Measurements from ENCODE around the gene SPOCK1.
"Not testable (repeated sequence)": the region's sequence is repeated elsewhere in the genome, so short reads cannot be mapped to it uniquely, and the experiment has no call there.

The SPOCK1 gene

GRCh38 chr5:137273511-137273910 is 225.6 kb downstream of the SPOCK1 start:
- Mint-ChIP-seq H3K27ac (no peak overlapping the region), H3K27me3 (peaks cover 4 to 8% of the 10 kb centered on the region in 2 donors), H3K4me3 (no peak overlapping the region), H3K9me3 (no peaks in the 10 kb centered on the region), H3K36me3 (no peaks in the 10 kb centered on the region), H3K4me1 (no peaks in the 10 kb centered on the region)
- DNase-seq (no peak), ATAC-seq (replicated peaks) (no peak)

GRCh38 chr5:137272831-137273230 is 226.3 kb downstream of the SPOCK1 start:
- no peak overlapping the region for H3K4me3 Mint-ChIP-seq
- H3K27me3 Mint-ChIP-seq: peaks cover 4 to 10% of the 10 kb centered on the region in 2 donors
- no peaks in the 10 kb centered on the region for H3K4me1 Mint-ChIP-seq
- no peak overlapping the region for H3K27ac Mint-ChIP-seq
- DNase-seq (no peak), ATAC-seq (replicated peaks) (no peak)
- H3K36me3 Mint-ChIP-seq: no peaks in the 10 kb centered on the region
- no peaks in the 10 kb centered on the region for H3K9me3 Mint-ChIP-seq

DNA sequence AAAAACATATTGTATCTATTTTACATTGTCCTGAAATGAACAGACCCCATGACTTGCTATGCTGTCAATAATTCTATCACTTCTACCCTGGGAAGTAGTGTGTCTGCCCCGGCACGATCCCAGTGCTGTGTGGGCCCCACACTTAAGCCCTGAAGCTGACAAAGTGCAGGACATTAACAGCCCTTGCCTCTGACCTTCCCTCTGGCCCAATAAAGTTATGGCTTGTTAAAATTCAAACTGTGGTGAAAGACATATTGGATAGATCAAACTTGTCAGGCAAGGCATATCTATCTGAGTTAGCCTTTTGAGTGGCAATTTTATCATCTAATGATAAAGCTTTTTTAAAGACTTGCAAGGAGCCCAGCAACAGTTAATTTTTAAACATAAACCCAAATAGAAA is 229.2 kb downstream of the SPOCK1 start:
- Mint-ChIP-seq H3K36me3 (no peaks in the 10 kb centered on the region), H3K4me1 (no peaks in the 10 kb centered on the region), H3K9me3 (no peaks in the 10 kb centered on the region), H3K27ac (no peak overlapping the region), H3K4me3 (no peak overlapping the region), H3K27me3 (peaks cover 0 to 24% of the 10 kb centered on the region in 2 donors)
- no peak for DNase-seq
- ATAC-seq (replicated peaks): no peak

GRCh38 chr5:137269274-137269673 is 229.9 kb downstream of the SPOCK1 start:
- Mint-ChIP-seq H3K4me1 (no peaks in the 10 kb centered on the region), H3K27ac (no peak overlapping the region), H3K9me3 (no peaks in the 10 kb centered on the region), H3K36me3 (no peaks in the 10 kb centered on the region), H3K27me3 (peaks cover 4 to 24% of the 10 kb centered on the region in 2 donors), H3K4me3 (no peak overlapping the region)
- ATAC-seq (replicated peaks): no peak
- DNase-seq: no peak

GRCh38 chr5:137268646-137269045 is 230.5 kb downstream of the SPOCK1 start:
- no peak overlapping the region for H3K4me3 Mint-ChIP-seq
- H3K9me3 Mint-ChIP-seq: no peaks in the 10 kb centered on the region
- H3K27ac Mint-ChIP-seq: no peak overlapping the region
- H3K36me3 Mint-ChIP-seq: no peaks in the 10 kb centered on the region
- H3K27me3 Mint-ChIP-seq: peaks cover 6 to 24% of the 10 kb centered on the region in 2 donors
- no peaks in the 10 kb centered on the region for H3K4me1 Mint-ChIP-seq
- no peak for ATAC-seq (replicated peaks)
- DNase-seq: no peak

GRCh38 chr5:137266186-137266585 is 232.9 kb downstream of the SPOCK1 start:
- Mint-ChIP-seq H3K27ac (no peak overlapping the region), H3K4me3 (no peak overlapping the region), H3K36me3 (no peaks in the 10 kb centered on the region), H3K27me3 (peaks cover 6 to 24% of the 10 kb centered on the region in 2 donors), H3K9me3 (no peaks in the 10 kb centered on the region), H3K4me1 (no peaks in the 10 kb centered on the region)
- DNase-seq (no peak), ATAC-seq (replicated peaks) (no peak)

DNA sequence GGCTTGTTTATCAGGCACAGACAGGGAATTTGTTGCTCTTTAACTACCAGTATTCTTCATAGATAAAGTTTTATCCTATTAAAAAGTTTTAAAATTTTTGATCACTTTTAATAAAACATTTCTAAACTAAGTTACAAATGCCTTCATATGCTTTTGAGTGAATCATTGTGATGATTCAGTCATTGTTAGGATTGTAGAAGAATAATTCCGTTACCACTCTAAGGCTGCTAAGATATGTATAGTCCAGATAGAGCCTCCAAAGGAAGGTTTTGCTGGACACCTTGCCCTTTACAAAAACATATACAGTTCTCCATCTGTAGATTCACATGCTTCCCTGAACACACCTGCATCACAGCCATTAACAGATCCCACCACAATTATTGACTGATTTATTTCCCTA is 233.7 kb downstream of the SPOCK1 start:
- no peak overlapping the region for H3K4me3 Mint-ChIP-seq
- H3K27ac Mint-ChIP-seq: no peak overlapping the region
- peaks cover 6 to 24% of the 10 kb centered on the region in 2 donors for H3K27me3 Mint-ChIP-seq
- DNase-seq (no peak), ATAC-seq (replicated peaks) (no peak)
- H3K9me3 Mint-ChIP-seq: no peaks in the 10 kb centered on the region
- H3K4me1 Mint-ChIP-seq: no peaks in the 10 kb centered on the region
- no peaks in the 10 kb centered on the region for H3K36me3 Mint-ChIP-seq

DNA sequence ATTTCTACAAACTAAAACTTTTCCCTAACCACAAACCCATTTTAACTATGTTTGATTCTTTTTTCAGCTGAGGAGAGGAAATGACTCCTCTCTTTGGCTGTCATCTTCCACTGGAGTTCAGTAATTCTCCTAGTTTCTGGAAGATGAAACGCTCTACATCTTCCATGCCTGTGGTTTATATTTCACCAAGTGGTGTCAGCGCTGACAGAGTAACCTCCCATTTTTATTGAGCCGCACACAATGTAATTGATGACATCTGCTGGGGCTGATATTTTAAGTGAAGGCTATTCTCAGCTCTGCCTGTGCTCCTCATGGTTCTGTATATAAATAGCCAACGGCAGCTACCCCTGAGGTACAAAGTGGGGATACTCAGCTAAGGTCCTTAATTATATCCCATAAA is 234.6 kb downstream of the SPOCK1 start:
- DNase-seq: no peak
- peaks cover 6 to 20% of the 10 kb centered on the region in 2 donors for H3K27me3 Mint-ChIP-seq
- H3K36me3 Mint-ChIP-seq: no peaks in the 10 kb centered on the region
- no peak for ATAC-seq (replicated peaks)
- H3K9me3 Mint-ChIP-seq: no peaks in the 10 kb centered on the region
- no peaks in the 10 kb centered on the region for H3K4me1 Mint-ChIP-seq
- H3K4me3 Mint-ChIP-seq: no peak overlapping the region
- H3K27ac Mint-ChIP-seq: no peak overlapping the region

- Mint-ChIP-seq H3K4me1 (no peaks in the 10 kb centered on the region), H3K4me3 (no peak overlapping the region), H3K27ac (no peak overlapping the region), H3K36me3 (no peaks in the 10 kb centered on the region), H3K9me3 (peaks cover 0 to 2% of the 10 kb centered on the region in 2 donors), H3K27me3 (peaks cover 6 to 15% of the 10 kb centered on the region in 2 donors)
- DNase-seq: no peak
- no peak for ATAC-seq (replicated peaks)
These were observed 235.1 kb downstream of the SPOCK1 start for GRCh38 chr5:137264041-137264440.

- ATAC-seq (replicated peaks) (no peak), DNase-seq (no peak)
- peaks cover 6 to 15% of the 10 kb centered on the region in 2 donors for H3K27me3 Mint-ChIP-seq
- peaks cover 0 to 4% of the 10 kb centered on the region in 2 donors for H3K9me3 Mint-ChIP-seq
- no peaks in the 10 kb centered on the region for H3K4me1 Mint-ChIP-seq
- H3K36me3 Mint-ChIP-seq: no peaks in the 10 kb centered on the region
- no peak overlapping the region for H3K4me3 Mint-ChIP-seq
- no peak overlapping the region for H3K27ac Mint-ChIP-seq
These were observed 235.6 kb downstream of the SPOCK1 start for GRCh38 chr5:137263371-137264005.

GRCh38 chr5:137262818-137263217 is 236.3 kb downstream of the SPOCK1 start:
- no peaks in the 10 kb centered on the region for H3K36me3 Mint-ChIP-seq
- H3K4me3 Mint-ChIP-seq: no peak overlapping the region
- no peak overlapping the region for H3K27ac Mint-ChIP-seq
- ATAC-seq (replicated peaks) (no peak), DNase-seq (no peak)
- peaks cover 0 to 4% of the 10 kb centered on the region in 2 donors for H3K9me3 Mint-ChIP-seq
- peaks cover 6 to 14% of the 10 kb centered on the region in 2 donors for H3K27me3 Mint-ChIP-seq
- H3K4me1 Mint-ChIP-seq: no peaks in the 10 kb centered on the region

DNA sequence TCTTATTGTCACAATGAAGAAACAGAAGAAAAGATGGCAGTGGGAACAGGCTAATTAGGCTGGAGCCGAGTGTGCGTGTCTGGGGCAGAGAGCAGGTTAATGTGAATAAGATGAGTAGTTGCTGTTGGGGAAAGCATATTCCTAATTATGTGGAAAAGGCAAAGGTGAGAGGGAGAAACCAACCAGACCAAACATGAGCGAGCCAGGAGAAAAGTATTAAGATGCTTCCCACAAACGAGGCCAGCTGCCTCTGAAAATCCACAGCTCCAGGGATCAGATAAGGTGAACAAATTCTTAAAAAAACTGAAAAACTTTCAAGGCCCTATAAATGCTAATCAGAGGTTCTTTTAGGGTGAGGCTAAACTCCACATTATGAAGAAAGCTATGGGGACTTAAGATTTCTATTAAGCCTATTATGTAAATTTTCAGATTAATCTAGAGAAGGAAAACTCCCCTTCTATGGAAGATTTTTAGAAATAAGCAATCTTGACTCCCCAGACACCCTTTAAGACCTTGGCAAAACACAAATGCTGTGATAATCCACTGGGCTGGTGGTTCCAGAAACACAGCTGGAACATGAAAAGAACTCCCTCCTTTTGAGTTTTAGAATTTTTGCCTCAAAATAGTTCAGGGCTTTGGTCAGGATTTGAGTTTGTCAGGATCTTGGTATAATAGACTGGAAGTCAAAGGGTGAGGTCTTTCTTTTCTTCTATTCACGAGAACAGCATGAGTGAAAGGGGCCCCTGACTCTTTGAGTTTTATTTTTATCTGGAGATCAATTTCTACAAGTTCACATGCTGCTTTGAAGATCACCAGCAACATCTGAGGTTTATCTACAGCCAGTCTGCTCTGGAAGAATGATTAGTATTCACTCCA is 238.1 kb downstream of the SPOCK1 start:
- DNase-seq (no peak), ATAC-seq (replicated peaks) (no peak)
- H3K27me3 Mint-ChIP-seq: peaks cover 6 to 7% of the 10 kb centered on the region in 2 donors
- no peaks in the 10 kb centered on the region for H3K36me3 Mint-ChIP-seq
- H3K9me3 Mint-ChIP-seq: peaks cover 3 to 7% of the 10 kb centered on the region in 2 donors
- no peak overlapping the region for H3K27ac Mint-ChIP-seq
- H3K4me1 Mint-ChIP-seq: no peaks in the 10 kb centered on the region
- H3K4me3 Mint-ChIP-seq: no peak overlapping the region

DNA sequence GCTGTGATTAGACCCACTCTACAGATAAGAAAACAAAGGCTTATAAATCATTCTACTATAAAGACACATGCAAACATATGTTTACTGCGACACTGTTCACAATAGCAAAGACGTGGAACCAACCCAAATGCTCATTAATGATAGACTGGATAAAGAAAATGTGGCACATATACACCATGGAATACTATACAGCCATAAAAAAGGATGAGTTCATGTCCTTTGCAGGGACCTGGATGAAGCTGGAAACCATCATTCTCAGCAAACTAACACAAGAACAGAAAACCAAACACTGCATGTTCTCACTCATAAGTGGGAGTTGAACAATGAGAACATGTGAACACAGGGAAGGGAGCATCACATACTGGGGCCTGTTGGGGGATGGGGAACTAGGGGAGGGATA is 240.0 kb downstream of the SPOCK1 start:
- H3K27ac Mint-ChIP-seq; H3K4me1 Mint-ChIP-seq; H3K36me3 Mint-ChIP-seq; H3K27me3 Mint-ChIP-seq; DNase-seq; H3K4me3 Mint-ChIP-seq; H3K9me3 Mint-ChIP-seq; ATAC-seq (replicated peaks): not testable (repeated sequence)

DNA sequence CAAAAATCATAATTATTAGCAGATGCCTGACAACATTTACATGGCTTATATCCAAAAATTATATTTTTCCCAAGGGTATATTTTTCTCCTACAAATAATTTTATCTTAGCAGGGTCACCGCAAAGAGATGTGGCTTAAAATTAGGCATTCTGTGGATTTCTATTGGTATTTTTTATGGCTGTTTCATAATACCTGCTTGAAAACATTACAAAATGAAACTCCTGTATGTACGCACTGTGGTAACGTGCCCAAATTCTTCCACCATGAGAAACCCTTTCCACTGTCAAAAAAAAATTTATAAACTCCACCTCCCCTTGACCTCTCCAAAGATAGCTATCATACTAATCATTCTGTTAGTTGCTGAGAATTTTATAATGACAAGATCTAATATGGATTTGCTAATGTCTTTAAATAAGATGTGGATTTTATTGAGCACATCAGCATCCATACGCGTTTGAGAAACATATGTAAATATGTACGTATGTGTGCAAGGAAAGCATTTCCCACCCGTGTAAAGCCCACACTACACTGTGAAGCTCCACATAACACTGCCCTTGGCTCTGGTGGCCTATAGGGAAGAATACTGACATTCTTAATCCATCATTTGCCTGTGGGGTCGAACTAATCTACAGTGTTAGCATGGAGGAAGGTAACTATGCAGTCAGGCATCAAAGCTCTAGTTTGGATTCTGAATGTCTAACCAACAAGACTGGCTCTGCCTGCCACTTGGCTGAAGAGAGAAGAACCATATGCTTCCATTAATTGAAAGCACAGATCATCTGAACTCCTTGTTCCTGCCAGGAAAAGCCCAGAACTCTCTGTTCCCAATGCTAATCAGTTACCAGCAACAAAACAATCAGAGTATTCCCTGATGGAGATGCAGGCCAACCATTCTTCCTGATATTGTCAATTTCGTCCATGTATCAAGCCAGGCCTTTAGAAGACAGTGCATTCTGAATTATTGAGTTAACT is 244.7 kb downstream of the SPOCK1 start:
- ATAC-seq (replicated peaks): no peak
- no peak for DNase-seq
- H3K27ac Mint-ChIP-seq: no peak overlapping the region

More for the DNA sequence above, 244.7 kb downstream of the SPOCK1 start:
- peaks cover 3 to 7% of the 10 kb centered on the region in 2 donors for H3K9me3 Mint-ChIP-seq
- H3K27me3 Mint-ChIP-seq: no peaks in the 10 kb centered on the region
- no peaks in the 10 kb centered on the region for H3K36me3 Mint-ChIP-seq
- no peaks in the 10 kb centered on the region for H3K4me1 Mint-ChIP-seq
- no peak overlapping the region for H3K4me3 Mint-ChIP-seq

All from stimulated activated naive B cell treated with anti-CD40 and anti-IgM and Interleukin-4, amounts not matched to agents 10 μg/mL and 1 μg/mL and 100 μg/mL, for 72 hours (primary cell).